ENCODE results near the gene EXTL1.

EXTL1 gene

DNA sequence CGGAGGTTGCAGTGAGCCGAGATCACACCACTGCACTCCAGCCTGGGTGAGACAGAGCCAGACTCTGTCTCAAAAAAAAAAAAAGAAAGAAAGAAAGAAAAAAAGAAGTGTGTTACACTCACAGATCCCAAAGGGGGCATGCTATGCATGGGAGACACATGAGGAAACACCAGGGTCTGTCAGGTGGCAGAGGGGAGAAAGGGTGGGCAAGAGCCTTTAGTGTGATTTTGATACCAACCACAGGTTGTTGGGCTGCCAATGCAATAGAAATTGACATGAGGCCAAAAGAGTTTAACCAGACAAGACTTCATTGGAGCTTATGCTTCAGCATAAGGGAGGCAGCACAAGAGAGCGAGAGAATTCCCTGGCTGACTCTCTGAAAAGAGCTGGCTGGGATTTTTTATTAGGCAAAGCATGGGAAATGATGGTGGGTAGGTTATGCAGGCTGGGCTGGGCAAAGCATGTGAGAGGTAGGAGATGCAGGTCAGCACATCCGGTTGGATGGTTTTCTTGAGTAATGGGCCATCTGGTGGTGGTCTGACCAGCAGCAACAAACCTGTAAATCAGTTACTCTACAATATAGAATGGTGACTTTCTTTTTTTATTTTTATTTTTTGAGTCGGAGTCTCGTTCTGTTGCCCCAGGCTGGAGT, 11.7 kb upstream of the EXTL1 start:
- TF ChIP-seq CTCF (IDR thresholded peaks at IDR 0.05; ENCODE audit: low read depth, low read length, missing control alignments) = peak; percentile 0
- DNase-seq (ENCODE audit: low read depth) = no peak
- no peak overlapping the region for H3K4me3 ChIP-seq (ENCODE audit: low read depth, low read length)

GRCh38 chr1:26010825-26011224, 10.8 kb upstream of the EXTL1 start:
- TF ChIP-seq CTCF (IDR thresholded peaks at IDR 0.05; ENCODE audit: low read depth, low read length, missing control alignments) = no peak
- no peak overlapping the region for H3K4me3 ChIP-seq (ENCODE audit: low read depth, low read length)
- DNase-seq (ENCODE audit: low read depth) = no peak

DNA sequence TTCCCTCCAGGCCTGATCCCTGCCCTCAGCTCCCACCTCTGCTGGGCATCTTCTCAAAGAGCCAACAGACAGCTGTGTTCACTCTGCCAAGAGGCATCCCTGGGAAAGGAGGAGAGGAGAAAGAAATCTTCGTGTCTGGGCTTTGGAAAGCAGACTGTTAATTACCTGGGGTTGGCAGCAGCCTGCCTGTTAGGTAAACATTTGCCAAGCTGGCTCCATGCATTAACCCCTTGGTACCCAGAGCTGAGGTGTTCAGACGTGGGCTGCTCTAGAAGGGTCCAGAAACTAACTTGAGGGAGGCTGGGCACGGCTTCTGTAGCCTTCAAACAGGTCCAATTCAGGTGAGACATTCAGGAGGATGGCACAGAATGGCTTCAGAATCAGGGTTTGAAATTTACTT, 8.7 kb upstream of the EXTL1 start:
- H3K4me3 ChIP-seq (ENCODE audit: low read depth, low read length) = no peak overlapping the region
- DNase-seq (ENCODE audit: low read depth) = no peak
- no peak for TF ChIP-seq CTCF (IDR thresholded peaks at IDR 0.05; ENCODE audit: low read depth, low read length, missing control alignments)

- no peak for DNase-seq (ENCODE audit: low read depth)
- no peak for TF ChIP-seq CTCF (IDR thresholded peaks at IDR 0.05; ENCODE audit: low read depth, low read length, missing control alignments)
- H3K4me3 ChIP-seq (ENCODE audit: low read depth, low read length) = no peak overlapping the region
These were observed 7.4 kb upstream of the EXTL1 start for GRCh38 chr1:26014179-26014578.

- TF ChIP-seq CTCF (IDR thresholded peaks at IDR 0.05; ENCODE audit: low read depth, low read length, missing control alignments) = no peak
- no peak overlapping the region for H3K4me3 ChIP-seq (ENCODE audit: low read depth, low read length)
- no peak for DNase-seq (ENCODE audit: low read depth)
These were observed 6.2 kb upstream of the EXTL1 start for GRCh38 chr1:26015358-26015757.

- TF ChIP-seq CTCF (IDR thresholded peaks at IDR 0.05; ENCODE audit: low read depth, low read length, missing control alignments) = no peak
- H3K4me3 ChIP-seq (ENCODE audit: low read depth, low read length) = no peak overlapping the region
- no peak for DNase-seq (ENCODE audit: low read depth)
These were observed 5.2 kb upstream of the EXTL1 start for GRCh38 chr1:26016258-26016952.
